ENCODE data around the gene CFAP100. TPM values are rescaled to one million over a fixed set of nuclear protein-coding genes. Genes with fewer than 3 reads are reported as not detected.

Gene CFAP100
- total RNA-seq, 1 donor from 2014 or later = not detected

- H3K9ac ChIP-seq (ENCODE audit: low read length) = no peak overlapping the region
- Mint-ChIP-seq H3K27ac (ENCODE audit: unreplicated experiment) (no peak overlapping the region), H3K27me3 (ENCODE audit: low read depth, unreplicated experiment) (peaks cover 41% of the 10 kb centered on the region), H3K4me3 (ENCODE audit: unreplicated experiment) (no peak overlapping the region), H3K36me3 (ENCODE audit: low read depth, unreplicated experiment) (no peaks in the 10 kb centered on the region), H3K4me1 (ENCODE audit: low read depth, unreplicated experiment) (peaks cover 3% of the 10 kb centered on the region), H3K9me3 (ENCODE audit: unreplicated experiment) (no peaks in the 10 kb centered on the region)
- no peaks in the 10 kb centered on the region for H3K79me2 ChIP-seq (ENCODE audit: insufficient read depth, low read length)
- peaks cover 21% of the 10 kb centered on the region for H3K4me1 ChIP-seq (ENCODE audit: insufficient read depth, low read length)
- H3K36me3 ChIP-seq (ENCODE audit: insufficient read depth, low read length) = no peaks in the 10 kb centered on the region
- DNase-seq (ENCODE audit: low read depth) = no peak
- H3K27me3 ChIP-seq (ENCODE audit: insufficient read depth, low read length) = peaks cover 19% of the 10 kb centered on the region
- no peak overlapping the region for H3K4me2 ChIP-seq (ENCODE audit: low read length)
- no peak for FAIRE-seq
- H2AFZ ChIP-seq (ENCODE audit: low read depth, low read length) = no peak overlapping the region
- H4K20me1 ChIP-seq (ENCODE audit: insufficient read depth, low read length) = no peaks in the 10 kb centered on the region
- TF ChIP-seq CTCF (IDR thresholded peaks at IDR 0.05; ENCODE audit: insufficient read depth, low read depth, low read length) (no peak), EZH2 (IDR thresholded peaks at IDR 0.05; ENCODE audit: insufficient read depth, low read length) (no peak)
- no peaks in the 10 kb centered on the region for H3K9me3 ChIP-seq (ENCODE audit: insufficient read depth, low read depth, low read length)
- no peak overlapping the region for H3K4me3 ChIP-seq (ENCODE audit: insufficient read depth, low read depth, low read length)
- H3K27ac ChIP-seq (ENCODE audit: low read depth, low read length) = no peak overlapping the region
Measured at GRCh38 chr3:126354776-126355175, 39.9 kb upstream of the CFAP100 start.

- Histone ChIP-seq H3K4me1 (ENCODE audit: insufficient read depth, low read length) (peaks cover 21% of the 10 kb centered on the region), H3K27ac (ENCODE audit: low read depth, low read length) (no peak overlapping the region), H3K9me3 (ENCODE audit: insufficient read depth, low read depth, low read length) (no peaks in the 10 kb centered on the region), H3K9ac (ENCODE audit: low read length) (no peak overlapping the region), H2AFZ (ENCODE audit: low read depth, low read length) (no peak overlapping the region), H3K79me2 (ENCODE audit: insufficient read depth, low read length) (no peaks in the 10 kb centered on the region), H3K36me3 (ENCODE audit: insufficient read depth, low read length) (no peaks in the 10 kb centered on the region), H3K4me3 (ENCODE audit: insufficient read depth, low read depth, low read length) (no peak overlapping the region), H3K4me2 (ENCODE audit: low read length) (no peak overlapping the region), H3K27me3 (ENCODE audit: insufficient read depth, low read length) (peaks cover 19% of the 10 kb centered on the region), H4K20me1 (ENCODE audit: insufficient read depth, low read length) (no peaks in the 10 kb centered on the region)
- Mint-ChIP-seq H3K27me3 (ENCODE audit: low read depth, unreplicated experiment) (peaks cover 43% of the 10 kb centered on the region), H3K4me3 (ENCODE audit: unreplicated experiment) (peak overlapping the region; percentile 46), H3K9me3 (ENCODE audit: unreplicated experiment) (no peaks in the 10 kb centered on the region), H3K4me1 (ENCODE audit: low read depth, unreplicated experiment) (peaks cover 3% of the 10 kb centered on the region), H3K36me3 (ENCODE audit: low read depth, unreplicated experiment) (no peaks in the 10 kb centered on the region), H3K27ac (ENCODE audit: unreplicated experiment) (no peak overlapping the region)
- FAIRE-seq = no peak
- DNase-seq (ENCODE audit: low read depth) = no peak
- no peak for TF ChIP-seq CTCF (IDR thresholded peaks at IDR 0.05; ENCODE audit: insufficient read depth, low read depth, low read length)
- no peak for TF ChIP-seq EZH2 (IDR thresholded peaks at IDR 0.05; ENCODE audit: insufficient read depth, low read length)
Measured at GRCh38 chr3:126355251-126355650, 39.5 kb upstream of the CFAP100 start.

GRCh38 chr3:126355777-126356372, 38.8 kb upstream of the CFAP100 start:
- peak overlapping the region; percentile 82 for H2AFZ ChIP-seq (ENCODE audit: low read depth, low read length)
- Mint-ChIP-seq H3K4me3 (ENCODE audit: unreplicated experiment) (peak overlapping the region; percentile 84), H3K4me1 (ENCODE audit: low read depth, unreplicated experiment) (peaks cover 3% of the 10 kb centered on the region), H3K27ac (ENCODE audit: unreplicated experiment) (peak overlapping the region; percentile 70), H3K27me3 (ENCODE audit: low read depth, unreplicated experiment) (peaks cover 44% of the 10 kb centered on the region), H3K36me3 (ENCODE audit: low read depth, unreplicated experiment) (no peaks in the 10 kb centered on the region), H3K9me3 (ENCODE audit: unreplicated experiment) (no peaks in the 10 kb centered on the region)
- FAIRE-seq (no peak), DNase-seq (ENCODE audit: low read depth) (peak; percentile 20)
- H3K4me3 ChIP-seq (ENCODE audit: insufficient read depth, low read depth, low read length) = peak overlapping the region; percentile 25
- peak overlapping the region; percentile 12 for H3K9ac ChIP-seq (ENCODE audit: low read length)
- peaks cover 21% of the 10 kb centered on the region for H3K4me1 ChIP-seq (ENCODE audit: insufficient read depth, low read length)
- no peak overlapping the region for H3K27ac ChIP-seq (ENCODE audit: low read depth, low read length)
- no peaks in the 10 kb centered on the region for H3K9me3 ChIP-seq (ENCODE audit: insufficient read depth, low read depth, low read length)
- peaks cover 21% of the 10 kb centered on the region for H3K27me3 ChIP-seq (ENCODE audit: insufficient read depth, low read length)
- peak overlapping the region; percentile 95 for H3K4me2 ChIP-seq (ENCODE audit: low read length)
- H3K79me2 ChIP-seq (ENCODE audit: insufficient read depth, low read length) = no peaks in the 10 kb centered on the region
- TF ChIP-seq EZH2 (IDR thresholded peaks at IDR 0.05; ENCODE audit: insufficient read depth, low read length) (no peak), CTCF (IDR thresholded peaks at IDR 0.05; ENCODE audit: insufficient read depth, low read depth, low read length) (no peak)
- H4K20me1 ChIP-seq (ENCODE audit: insufficient read depth, low read length) = no peaks in the 10 kb centered on the region
- H3K36me3 ChIP-seq (ENCODE audit: insufficient read depth, low read length) = no peaks in the 10 kb centered on the region
